Neural progenitor cell (in vitro differentiated cells): ENCODE results near the gene SPAG6. TPM values are rescaled to one million over a fixed set of nuclear protein-coding genes. Genes with fewer than 3 reads are reported as not detected.

Experiments
- DNase-seq: peaks from one replicate; pipeline ENCODE4 v3.0.0-alpha.2; 2016; ENCODE audit warnings: low spot score
- H2AFZ ChIP-seq: fragments of 200-600 bp; sonication (generic); replicated peaks from 2 replicates; pipeline ENCODE4 v1.6.1; 2016; ENCODE audit warnings: antibody characterized with exemption
- H3F3A ChIP-seq: fragments of 200-600 bp; sonication (generic); 2 replicates; pipeline ENCODE4 v1.6.1; 2016; ENCODE audit warnings: antibody characterized with exemption, low read depth
- H3K27ac ChIP-seq: fragments of 200-600 bp; sonication (generic); 2 replicates; pipeline ENCODE4 v1.5.1; 2016; ENCODE audit warnings: mild to moderate bottlenecking
- H3K27me3 ChIP-seq: fragments of 200-600 bp; sonication (generic); 2 replicates; pipeline ENCODE4 v1.6.1; 2016; ENCODE audit warnings: mild to moderate bottlenecking, moderate library complexity
- H3K36me3 ChIP-seq: fragments of 200-600 bp; sonication (generic); 2 replicates; pipeline ENCODE4 v1.5.1; 2016
- H3K4me1 ChIP-seq: fragments of 200-600 bp; sonication (generic); 2 replicates; pipeline ENCODE4 v1.6.1; 2016; ENCODE audit warnings: mixed run types
- H3K4me2 ChIP-seq: fragments of 200-600 bp; sonication (generic); 2 replicates; pipeline ENCODE4 v1.6.1; 2016
- H3K4me3 ChIP-seq: fragments of 200-600 bp; sonication (generic); 2 replicates; pipeline ENCODE4 v1.5.1; 2016
- H3K79me2 ChIP-seq: fragments of 200-600 bp; sonication (generic); 2 replicates; pipeline ENCODE4 v1.6.1; 2016; ENCODE audit warnings: low read depth
- H3K9ac ChIP-seq: fragments of 200-600 bp; sonication (generic); 2 replicates; pipeline ENCODE4 v1.6.1; 2016
- H3K9me3 ChIP-seq: fragments of 200-600 bp; sonication (generic); 2 replicates; pipeline ENCODE4 v1.5.1; 2016; ENCODE audit warnings: low read depth
- H4K20me1 ChIP-seq: fragments of 200-600 bp; sonication (generic); 2 replicates; pipeline ENCODE4 v1.6.1; 2016; ENCODE audit warnings: low read depth
- H3K27ac Mint-ChIP-seq: 3 replicates; pipeline ENCODE4 v1.8.0; 2021; ENCODE audit warnings: mixed read lengths
- H3K27me3 Mint-ChIP-seq: 2 replicates; pipeline ENCODE4 v1.8.0; 2022; ENCODE audit warnings: low read depth, mild to moderate bottlenecking, inconsistent platforms, moderate library complexity, mixed read lengths; ENCODE audit not compliant: insufficient read depth
- H3K36me3 Mint-ChIP-seq: 3 replicates; pipeline ENCODE4 v1.8.0; 2021; ENCODE audit warnings: mixed read lengths
- H3K4me1 Mint-ChIP-seq: 3 replicates; pipeline ENCODE4 v1.8.0; 2021; ENCODE audit warnings: mixed read lengths
- H3K4me3 Mint-ChIP-seq: 3 replicates; pipeline ENCODE4 v1.8.0; 2021; ENCODE audit warnings: mild to moderate bottlenecking, moderate library complexity, mixed read lengths
- H3K9me3 Mint-ChIP-seq: 3 replicates; pipeline ENCODE4 v1.8.0; 2020; ENCODE audit warnings: mixed read lengths
- CTCF ChIP-seq: fragments of 200-600 bp; sonication (generic); IDR thresholded peaks from 2 replicates; pipeline ENCODE4 v1.5.1; 2017; ENCODE audit warnings: antibody characterized with exemption, mild to moderate bottlenecking
- EZH2 ChIP-seq: fragments of 200-600 bp; sonication (generic); IDR thresholded peaks from 2 replicates; pipeline ENCODE4 v1.6.1; 2017; ENCODE audit warnings: antibody characterized with exemption, mild to moderate bottlenecking, moderate library complexity
- EZH2phosphoT487 ChIP-seq: fragments of 200-600 bp; sonication (generic); IDR thresholded peaks from 2 replicates; pipeline ENCODE4 v1.6.1; 2017; ENCODE audit warnings: antibody characterized with exemption
- total RNA-seq: library from RNA; depleted of rRNA; stranded (reverse); fragments of >200 nt; gene quantifications from 2 replicates; pipeline ENCODE4 v1.2.3, GENCODE V29; 2015; ENCODE audit warnings: low replicate concordance

The SPAG6 gene
- total RNA-seq, 1 donor from 2014 or later: 0.71 TPM

- Mint-ChIP-seq H3K4me1 (peaks cover 33% of the 10 kb centered on the region), H3K9me3 (peaks cover 2% of the 10 kb centered on the region), H3K4me3 (peak within 1 kb of the TSS; percentile 96), H3K36me3 (no peaks in the 10 kb centered on the region), H3K27ac (peak within 1 kb of the TSS; percentile 81), H3K27me3 (peaks cover 27% of the 10 kb centered on the region)
- no peak for TF ChIP-seq EZH2phosphoT487
- no peak for TF ChIP-seq CTCF
- peak; percentile 4 for TF ChIP-seq EZH2
- peaks cover 17% of the 10 kb centered on the region for H3K4me1 ChIP-seq
- H3K9me3 ChIP-seq: no peaks in the 10 kb centered on the region
- H2AFZ ChIP-seq: peak within 1 kb of the TSS; percentile 94
- H3K36me3 ChIP-seq: no peaks in the 10 kb centered on the region
- no peaks in the 10 kb centered on the region for H3K79me2 ChIP-seq
- peaks cover 32% of the 10 kb centered on the region for H4K20me1 ChIP-seq
- H3K4me3 ChIP-seq: peak within 1 kb of the TSS; percentile 70
- DNase-seq: peak; percentile 95
- H3K9ac ChIP-seq: no peak within 1 kb of the TSS
- peaks cover 77% of the 10 kb centered on the region for H3K27me3 ChIP-seq
- no peak within 1 kb of the TSS for H3K27ac ChIP-seq
- H3F3A ChIP-seq: peaks cover 42% of the 10 kb centered on the region
- peak within 1 kb of the TSS; percentile 90 for H3K4me2 ChIP-seq
These were observed 28.8 kb upstream of the SPAG6 start, which contains the start of gene COMMD3 for GRCh38 chr10:22316286-22317075. Gene COMMD3 (plus strand): TSS chr10:22316388. CDS start chr10:22316418, 30 bp downstream.

GRCh38 chr10:22317076-22317370 is 28.3 kb upstream of the SPAG6 start:
- DNase-seq: no peak
- Histone ChIP-seq H3F3A (peaks cover 42% of the 10 kb centered on the region), H2AFZ (no peak overlapping the region), H3K4me2 (peak overlapping the region; percentile 73), H3K4me3 (peak overlapping the region; percentile 70), H3K4me1 (peaks cover 17% of the 10 kb centered on the region), H3K79me2 (peaks cover under 1% of the 10 kb centered on the region), H3K9me3 (no peaks in the 10 kb centered on the region), H3K27me3 (peaks cover 74% of the 10 kb centered on the region), H3K27ac (no peak overlapping the region), H4K20me1 (peaks cover 32% of the 10 kb centered on the region), H3K9ac (no peak overlapping the region), H3K36me3 (no peaks in the 10 kb centered on the region)
- H3K9me3 Mint-ChIP-seq: peaks cover 2% of the 10 kb centered on the region
- peaks cover 33% of the 10 kb centered on the region for H3K4me1 Mint-ChIP-seq
- TF ChIP-seq EZH2phosphoT487 (peak; percentile 18), EZH2 (no peak)
- H3K4me3 Mint-ChIP-seq: peak overlapping the region; percentile 95
- H3K27me3 Mint-ChIP-seq: peaks cover 27% of the 10 kb centered on the region
- no peak overlapping the region for H3K27ac Mint-ChIP-seq
- no peaks in the 10 kb centered on the region for H3K36me3 Mint-ChIP-seq

GRCh38 chr10:22317771-22318565 is 27.3 kb upstream of the SPAG6 start:
- Histone ChIP-seq H3K27ac (no peak overlapping the region), H3K79me2 (peaks cover 10% of the 10 kb centered on the region), H3F3A (peaks cover 51% of the 10 kb centered on the region), H3K36me3 (no peaks in the 10 kb centered on the region), H4K20me1 (peaks cover 38% of the 10 kb centered on the region), H3K9ac (no peak overlapping the region), H2AFZ (no peak overlapping the region), H3K27me3 (peaks cover 76% of the 10 kb centered on the region), H3K4me1 (peaks cover 23% of the 10 kb centered on the region), H3K4me2 (no peak overlapping the region), H3K4me3 (no peak overlapping the region), H3K9me3 (no peaks in the 10 kb centered on the region)
- peaks cover 37% of the 10 kb centered on the region for H3K27me3 Mint-ChIP-seq
- peaks cover 6% of the 10 kb centered on the region for H3K9me3 Mint-ChIP-seq
- peak; percentile 32 for DNase-seq
- no peak overlapping the region for H3K27ac Mint-ChIP-seq
- H3K4me1 Mint-ChIP-seq: peaks cover 41% of the 10 kb centered on the region
- no peak for TF ChIP-seq CTCF
- no peak for TF ChIP-seq EZH2phosphoT487
- TF ChIP-seq EZH2: no peak
- peaks cover 5% of the 10 kb centered on the region for H3K36me3 Mint-ChIP-seq
- peak overlapping the region; percentile 95 for H3K4me3 Mint-ChIP-seq
